ENCODE data around the gene ATXN1.
A peak's percentile ranks its signal among the peaks of the same experiment; 100 is the strongest.
"Not testable (repeated sequence)": the region's sequence is repeated elsewhere in the genome, so short reads cannot be mapped to it uniquely, and the experiment has no call there.

Gene ATXN1

DNA sequence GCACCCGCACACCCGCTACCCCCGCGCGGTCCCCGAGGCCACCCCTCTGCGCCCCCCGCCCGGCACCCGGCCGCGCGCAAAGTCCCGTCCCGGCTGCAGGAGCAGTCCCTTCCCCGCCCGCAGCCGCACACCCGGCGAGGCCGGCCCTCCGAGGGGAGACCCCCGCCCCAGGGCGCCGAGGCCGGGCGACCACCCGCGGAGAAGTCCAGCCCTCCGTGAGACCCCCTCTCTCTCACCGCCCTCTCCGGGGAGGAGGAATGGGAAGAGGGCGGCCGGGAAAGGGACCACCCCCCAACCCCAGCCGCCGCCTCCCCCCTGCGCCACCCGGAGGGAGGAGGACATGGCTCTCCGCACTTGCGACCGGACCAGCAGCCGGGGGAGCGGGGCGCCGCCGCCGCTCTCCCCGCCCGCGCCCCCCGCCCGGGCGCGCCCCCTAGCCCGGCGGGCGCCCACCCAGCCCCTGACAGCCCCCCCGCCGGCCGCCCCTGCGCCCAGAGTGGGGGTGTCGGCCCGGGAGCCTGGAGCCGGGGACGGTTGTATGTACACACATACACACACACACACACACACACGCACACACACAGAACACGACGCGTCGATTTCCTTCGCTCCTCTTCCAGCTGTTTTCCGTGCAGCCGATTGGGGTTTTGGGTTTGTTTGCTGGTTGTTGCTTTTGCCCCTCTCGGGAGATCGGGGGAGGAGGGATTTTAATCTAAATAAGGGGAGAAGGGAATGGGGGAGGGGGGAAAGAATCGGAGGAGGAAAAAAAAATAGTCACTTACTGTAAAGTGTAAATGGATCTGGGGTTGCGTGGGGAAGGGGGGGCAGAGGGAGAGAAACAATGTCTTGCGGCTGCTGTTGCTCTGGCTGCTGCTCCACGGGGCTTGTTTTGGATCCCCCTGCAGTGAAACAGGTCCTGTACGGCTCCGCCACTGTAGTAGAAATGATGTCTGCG lies at the start of gene ATXN1:
ATXN1 (minus strand) TSS at position 945 of the 955 bp plus-strand sequence.
- peak; percentile 35 for DNase-seq (ENCODE audit: low read depth)

DNA sequence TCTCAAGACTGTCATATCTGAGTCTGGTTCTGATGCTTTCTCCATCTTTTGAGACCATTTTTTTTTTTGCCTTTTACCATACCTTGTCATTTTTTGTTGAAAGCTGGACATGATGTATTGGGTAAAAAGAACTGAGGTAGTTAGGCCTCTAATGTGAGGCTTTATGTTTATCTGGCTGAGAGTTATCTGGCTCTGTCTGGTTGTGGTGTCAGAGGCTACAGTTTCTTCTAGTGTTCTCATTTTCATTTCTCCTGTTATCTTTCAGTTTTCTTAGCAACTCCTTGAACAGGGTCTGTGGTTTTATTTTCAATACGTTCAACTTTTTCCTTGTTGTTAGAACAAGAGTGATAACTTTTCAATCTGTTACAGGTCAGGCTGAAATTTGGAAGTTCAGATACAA lies 49.2 kb upstream of the ATXN1 start:
- DNase-seq (ENCODE audit: low read depth) = no peak

GRCh38 chr6:16809753-16810358 lies 48.6 kb upstream of the ATXN1 start:
- no peak for DNase-seq (ENCODE audit: low read depth)

DNA sequence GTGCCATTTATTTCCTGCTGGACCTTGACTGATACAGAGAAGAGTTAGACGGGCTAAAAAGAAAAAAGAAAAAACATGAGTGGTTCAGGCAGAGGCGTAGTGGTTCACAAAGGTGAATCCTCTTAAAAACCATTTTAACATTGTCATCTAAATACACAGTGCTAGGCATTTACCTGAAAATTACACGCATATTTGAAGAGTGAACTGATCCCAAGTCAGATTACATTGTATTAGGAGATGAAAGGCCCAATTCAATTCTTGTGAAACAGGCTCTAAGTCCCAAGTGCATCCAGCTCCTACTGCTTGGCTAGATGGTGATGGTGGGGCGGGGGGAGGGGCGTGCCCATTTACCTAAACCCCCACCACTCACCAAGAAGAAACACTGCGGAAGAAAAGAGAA lies 46.7 kb upstream of the ATXN1 start:
- no peak for DNase-seq (ENCODE audit: low read depth)

GRCh38 chr6:16806363-16806762 lies 45.1 kb upstream of the ATXN1 start:
- DNase-seq (ENCODE audit: low read depth) = no peak

DNA sequence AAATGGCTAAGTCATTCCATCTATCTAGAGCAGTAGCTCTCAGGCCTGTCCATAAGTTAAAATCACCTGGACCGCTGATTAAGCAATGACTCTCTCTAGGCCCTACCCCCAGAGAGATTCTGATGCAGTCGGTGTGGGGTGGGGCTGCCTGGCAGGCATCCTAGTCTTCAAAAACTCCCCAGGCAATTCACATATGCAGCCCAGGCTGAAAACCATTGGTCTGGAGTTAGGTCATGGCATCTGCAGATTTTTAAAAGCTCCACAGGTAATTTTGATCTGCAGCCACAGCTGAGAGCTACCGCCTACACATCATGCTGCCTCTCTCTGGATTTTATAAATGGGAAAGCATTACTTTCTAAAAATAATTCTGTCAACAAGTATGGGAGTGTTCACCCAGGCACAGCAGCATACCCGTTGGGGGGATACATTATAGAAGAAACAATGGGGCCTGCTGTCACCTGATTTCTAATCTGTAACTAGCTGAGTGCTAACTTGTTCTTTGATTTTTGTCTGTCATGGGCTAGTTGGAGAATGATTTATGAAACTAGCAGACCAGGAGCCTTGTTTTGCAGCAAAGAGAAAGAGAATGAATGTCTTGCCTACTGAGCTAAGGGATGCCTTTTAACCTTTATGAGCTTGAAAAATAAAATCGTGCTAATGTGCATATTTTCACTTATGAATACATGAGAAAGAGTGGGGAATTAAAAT lies 44.1 kb upstream of the ATXN1 start:
- no peak for DNase-seq (ENCODE audit: low read depth)

DNA sequence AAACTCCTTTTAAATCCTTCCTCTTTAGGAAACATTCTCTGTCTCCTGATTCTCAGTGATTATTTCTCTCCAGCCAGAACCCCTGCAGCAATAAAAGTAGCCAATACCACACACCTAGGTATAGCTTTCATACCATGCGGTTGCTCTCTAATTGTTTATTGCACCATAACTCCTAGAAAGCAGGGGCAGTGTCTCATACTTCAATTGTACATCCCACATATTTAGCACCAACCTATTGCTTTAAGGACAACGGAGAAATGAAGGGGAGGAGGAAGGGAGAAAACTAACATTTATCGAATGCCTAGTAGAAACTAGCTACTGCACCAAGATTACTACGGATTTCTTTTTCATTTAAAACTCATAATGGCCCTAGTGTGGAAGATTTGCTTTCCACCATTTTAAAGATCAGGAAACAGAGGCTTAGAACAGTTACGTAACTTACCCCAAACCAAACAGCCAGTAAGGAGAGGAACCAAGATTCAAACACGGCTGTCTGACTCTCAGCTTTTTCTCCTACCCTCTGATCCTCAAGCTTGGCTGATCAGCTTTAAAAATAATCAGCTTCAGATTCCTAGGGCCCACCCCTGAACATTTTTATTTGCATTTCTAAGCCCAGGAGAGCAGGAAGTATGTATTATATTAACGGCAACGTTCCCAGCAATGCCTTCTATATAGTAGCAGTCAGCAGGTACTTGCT lies 43.4 kb upstream of the ATXN1 start:
- no peak for DNase-seq (ENCODE audit: low read depth)

GRCh38 chr6:16803294-16804200 lies 42.3 kb upstream of the ATXN1 start:
- no peak for DNase-seq (ENCODE audit: low read depth)

GRCh38 chr6:16802071-16802470 lies 40.8 kb upstream of the ATXN1 start:
- no peak for DNase-seq (ENCODE audit: low read depth)

DNA sequence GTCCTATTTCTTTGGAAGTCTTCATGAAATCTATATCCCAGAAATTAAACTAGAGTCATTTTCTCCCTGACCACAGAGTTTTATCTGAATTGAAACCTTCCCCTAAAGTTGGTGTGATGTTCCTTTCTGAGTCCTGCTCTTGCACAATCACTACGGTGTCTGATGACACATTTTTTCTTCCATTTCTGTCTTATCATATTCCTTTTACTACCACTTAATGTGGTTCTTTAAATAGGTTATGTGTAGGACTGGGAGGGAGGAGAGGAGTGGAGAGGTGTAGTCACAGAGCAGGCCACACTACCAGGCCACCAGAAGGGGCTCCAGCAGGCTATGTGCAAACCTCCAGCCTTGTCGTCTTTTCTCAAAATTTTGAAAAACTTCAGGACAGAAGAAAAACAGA lies 39.7 kb upstream of the ATXN1 start:
- DNase-seq (ENCODE audit: low read depth) = no peak

DNA sequence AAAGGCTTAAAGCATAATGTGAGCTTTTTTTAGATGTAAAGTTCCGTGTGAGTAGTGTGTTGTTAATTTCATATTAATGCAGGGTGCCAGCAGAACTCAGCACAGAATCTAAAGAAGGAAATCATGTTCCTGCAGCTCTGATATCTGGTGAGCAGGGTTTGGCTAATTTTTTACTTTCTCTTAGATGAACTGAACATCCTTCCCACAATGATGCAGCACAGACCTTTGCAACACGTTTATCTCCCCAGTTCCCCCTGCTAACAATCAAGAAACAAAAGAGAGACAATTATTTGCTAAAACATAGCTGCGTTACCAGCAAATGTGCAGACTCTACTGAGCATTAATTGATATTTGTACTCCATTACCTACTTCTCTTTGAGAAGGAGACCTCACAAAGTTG lies 39.1 kb upstream of the ATXN1 start:
- DNase-seq (ENCODE audit: low read depth) = no peak

DNA sequence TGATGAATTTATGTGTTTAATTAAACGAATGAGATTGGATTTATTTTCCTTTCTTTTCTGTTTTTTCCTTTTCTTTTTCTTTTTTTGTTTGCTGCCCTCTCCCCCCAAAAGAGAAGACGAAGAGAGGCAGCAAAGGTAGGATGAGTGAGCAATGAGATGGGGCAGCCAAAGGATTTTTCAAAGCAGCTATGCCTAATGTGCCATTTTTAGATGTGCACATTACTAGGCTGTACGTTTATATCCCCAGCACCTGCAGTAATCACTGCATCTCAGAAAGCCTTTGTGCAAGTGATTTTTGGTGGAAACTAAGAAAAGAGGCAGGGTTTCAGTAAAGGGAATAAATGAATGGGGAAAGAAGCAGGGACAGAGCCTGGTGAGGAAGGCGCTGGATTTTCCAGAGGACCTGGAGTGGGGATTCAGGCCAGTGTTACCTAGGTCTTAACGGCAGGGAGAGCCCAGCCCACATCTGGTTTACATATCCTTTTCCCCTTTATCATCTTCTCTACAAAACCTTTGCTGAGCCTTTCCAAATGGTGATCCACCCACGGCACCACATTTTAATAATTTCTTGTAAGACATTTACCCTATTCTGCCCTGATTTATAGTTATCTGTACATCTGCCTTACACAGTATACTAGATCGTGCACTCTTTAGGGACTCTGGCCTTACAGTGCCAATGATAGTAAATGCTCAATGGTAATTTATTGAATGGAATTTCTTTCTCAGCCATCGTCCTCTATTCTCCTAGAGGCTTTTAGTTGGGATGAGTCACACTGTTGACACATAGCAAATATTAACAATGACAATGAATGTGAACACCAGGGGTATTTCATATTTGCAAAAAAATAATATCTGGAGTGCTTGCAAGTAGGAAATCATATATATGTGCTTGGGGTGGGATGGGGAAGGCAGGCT lies 38.3 kb upstream of the ATXN1 start:
- DNase-seq (ENCODE audit: low read depth) = no peak

GRCh38 chr6:16793828-16794412 lies 32.7 kb upstream of the ATXN1 start:
- DNase-seq (ENCODE audit: low read depth) = no peak

GRCh38 chr6:16789329-16790038 lies 28.2 kb upstream of the ATXN1 start:
- no peak for DNase-seq (ENCODE audit: low read depth)

DNA sequence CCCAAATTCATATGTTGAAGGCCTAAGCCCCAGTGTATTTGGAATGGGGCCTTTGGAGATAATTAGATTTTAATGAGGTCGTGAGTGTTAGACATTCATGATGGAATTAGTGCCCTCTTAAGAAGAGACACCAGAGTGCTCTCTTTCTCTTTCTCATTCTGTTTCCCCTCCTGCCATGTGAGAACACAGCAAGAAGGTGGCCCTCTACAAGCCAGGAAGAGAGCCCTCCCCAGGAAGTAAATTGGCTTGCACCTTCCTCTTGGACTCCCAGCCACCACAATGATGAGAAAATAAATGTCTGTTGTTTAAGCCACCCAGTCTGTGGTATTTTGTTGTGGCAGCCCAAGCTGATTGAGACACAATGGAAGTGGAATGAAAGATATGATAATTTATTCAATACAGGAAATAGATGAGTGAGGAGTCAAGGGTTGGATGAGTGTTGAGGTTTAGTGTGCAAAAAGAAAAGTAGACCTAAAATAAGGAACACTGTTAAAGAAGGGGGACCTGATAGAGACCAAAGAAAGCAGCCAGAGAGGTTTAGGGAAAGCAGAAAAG lies 25.9 kb upstream of the ATXN1 start:
- no peak for DNase-seq (ENCODE audit: low read depth)

- no peak for DNase-seq (ENCODE audit: low read depth)
Measured at GRCh38 chr6:16785496-16785895, 24.2 kb upstream of the ATXN1 start.

GRCh38 chr6:16784957-16785356 lies 23.7 kb upstream of the ATXN1 start:
- DNase-seq (ENCODE audit: low read depth) = not testable (repeated sequence)

DNA sequence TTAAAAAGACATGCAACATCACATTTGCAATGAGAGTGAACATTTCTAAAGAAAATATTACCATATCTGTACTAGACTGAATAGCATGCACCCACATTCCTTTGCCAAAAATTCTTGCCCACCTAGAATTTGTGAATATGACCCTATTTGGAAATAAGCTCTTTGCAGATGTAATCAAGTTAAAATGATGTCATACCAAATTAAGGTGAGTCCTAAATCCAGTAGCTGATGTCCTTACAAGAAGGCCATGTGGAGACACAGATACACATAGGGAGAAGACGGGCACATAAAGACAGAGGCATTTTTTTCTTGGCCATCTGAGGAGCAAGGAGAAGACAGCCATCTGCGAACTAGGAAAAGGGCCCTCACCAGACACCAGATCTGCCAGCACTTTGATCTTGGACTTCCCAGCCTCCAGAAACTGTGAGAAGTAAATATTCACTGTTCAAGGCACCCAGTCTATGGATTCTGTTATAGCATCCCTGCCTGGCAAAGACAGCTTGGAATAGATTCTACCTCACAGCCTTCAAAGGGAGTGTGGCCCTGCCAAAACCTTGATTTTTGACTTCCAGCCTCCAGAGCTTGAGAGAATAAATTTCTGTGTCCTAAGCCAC lies 22.8 kb upstream of the ATXN1 start:
- DNase-seq (ENCODE audit: low read depth) = no peak
